Gastroesophageal sphincter (tissue), 3 donors: ENCODE data around the gene OTOF.

ENCODE experiments used
- POLR2A ChIP-seq, 2 donors: fragments of 450-650 bp; IDR thresholded peaks; one replicate each; pipeline ENCODE4 v1.6.1; 2017; ENCODE audit warnings: antibody characterized with exemption in 2 of 2, mild to moderate bottlenecking in 2 of 2, moderate library complexity in 1 of 2
- POLR2AphosphoS5 ChIP-seq: sonication (generic); formaldehyde crosslinking; IDR thresholded peaks from one replicate; pipeline ENCODE4 v1.6.1; 2017; ENCODE audit warnings: antibody characterized with exemption
- TF ChIP-seq, protein P1 (sequence below), 4 experiments: fragments of 200-600 bp in 2 of 4; fragments of 450-650 bp in 2 of 4; sonication (generic) in 1 of 4; IDR thresholded peaks; one replicate each; pipeline ENCODE4 v1.5.1; 2017 to 2019; ENCODE audit warnings: antibody characterized with exemption in 4 of 4, mild to moderate bottlenecking in 2 of 4, moderate library complexity in 2 of 4

DNA sequence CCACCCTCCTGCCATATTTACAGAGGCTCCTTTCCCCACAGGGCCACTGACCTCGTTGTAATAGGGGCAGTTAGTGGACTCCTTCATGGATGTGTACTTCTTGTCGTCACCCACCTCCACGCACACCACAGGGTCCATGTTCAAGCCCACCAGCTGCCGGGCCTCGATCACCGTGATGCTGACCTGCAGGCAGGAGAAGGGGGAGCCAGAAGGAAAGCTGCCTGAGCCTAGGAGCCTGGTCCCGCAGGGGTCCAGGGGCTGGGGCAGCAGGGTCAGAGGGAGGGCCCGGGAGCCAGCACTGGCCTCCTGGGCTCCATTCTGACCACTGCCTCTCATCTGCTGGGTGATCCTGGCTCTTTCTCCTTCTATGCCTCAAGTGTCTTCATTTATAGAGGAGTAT lies 17.0 kb upstream of the OTOF start:
- no peak for TF ChIP-seq POLR2AphosphoS5
- TF ChIP-seq, protein P1, sequence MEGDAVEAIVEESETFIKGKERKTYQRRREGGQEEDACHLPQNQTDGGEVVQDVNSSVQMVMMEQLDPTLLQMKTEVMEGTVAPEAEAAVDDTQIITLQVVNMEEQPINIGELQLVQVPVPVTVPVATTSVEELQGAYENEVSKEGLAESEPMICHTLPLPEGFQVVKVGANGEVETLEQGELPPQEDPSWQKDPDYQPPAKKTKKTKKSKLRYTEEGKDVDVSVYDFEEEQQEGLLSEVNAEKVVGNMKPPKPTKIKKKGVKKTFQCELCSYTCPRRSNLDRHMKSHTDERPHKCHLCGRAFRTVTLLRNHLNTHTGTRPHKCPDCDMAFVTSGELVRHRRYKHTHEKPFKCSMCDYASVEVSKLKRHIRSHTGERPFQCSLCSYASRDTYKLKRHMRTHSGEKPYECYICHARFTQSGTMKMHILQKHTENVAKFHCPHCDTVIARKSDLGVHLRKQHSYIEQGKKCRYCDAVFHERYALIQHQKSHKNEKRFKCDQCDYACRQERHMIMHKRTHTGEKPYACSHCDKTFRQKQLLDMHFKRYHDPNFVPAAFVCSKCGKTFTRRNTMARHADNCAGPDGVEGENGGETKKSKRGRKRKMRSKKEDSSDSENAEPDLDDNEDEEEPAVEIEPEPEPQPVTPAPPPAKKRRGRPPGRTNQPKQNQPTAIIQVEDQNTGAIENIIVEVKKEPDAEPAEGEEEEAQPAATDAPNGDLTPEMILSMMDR (IDR thresholded peaks at IDR 0.05), result no peak
- no peak for TF ChIP-seq POLR2A (IDR thresholded peaks at IDR 0.05)
